ENCODE data around the gene WNT8A. TPM values are rescaled to one million over a fixed set of nuclear protein-coding genes. Genes with fewer than 3 reads are reported as not detected.

Gene WNT8A
- total RNA-seq, 2 donors from 2014 or later: not detected

DNA sequence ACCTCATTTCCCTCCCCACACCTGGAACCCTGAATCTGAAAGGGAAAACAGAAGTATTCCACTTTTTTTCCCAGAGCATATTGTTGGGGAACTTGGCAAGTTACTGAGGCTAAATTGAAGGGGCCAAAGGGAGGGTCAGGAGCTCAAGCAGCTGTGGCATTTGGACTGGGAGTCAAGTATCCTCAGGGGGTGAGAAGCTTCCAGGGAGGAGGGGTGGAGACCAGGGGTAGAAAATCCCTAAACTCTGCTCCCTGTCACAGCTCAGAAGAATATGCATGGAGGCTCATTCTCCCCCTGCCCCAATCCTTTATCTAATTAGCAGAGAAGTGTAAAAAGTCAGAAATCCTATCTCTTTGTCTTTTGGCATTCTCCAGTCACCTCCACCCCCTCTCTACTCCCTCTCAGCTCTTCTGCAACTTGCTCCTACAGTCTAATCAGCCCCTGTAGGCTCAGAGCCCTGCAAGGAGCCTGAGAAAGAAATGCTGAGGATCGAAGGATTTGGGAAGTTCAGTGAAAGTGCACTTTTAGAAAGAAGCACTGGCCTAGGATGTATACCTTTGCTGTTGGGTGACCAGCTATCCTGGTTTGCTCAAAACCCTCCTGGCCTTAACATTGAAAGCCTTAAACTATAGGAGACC, 5.7 kb upstream of the WNT8A start:
- intact Hi-C loops (cut with DNase I): no loop called here
- DNase-seq (ENCODE audit: low spot score): no peak

DNA sequence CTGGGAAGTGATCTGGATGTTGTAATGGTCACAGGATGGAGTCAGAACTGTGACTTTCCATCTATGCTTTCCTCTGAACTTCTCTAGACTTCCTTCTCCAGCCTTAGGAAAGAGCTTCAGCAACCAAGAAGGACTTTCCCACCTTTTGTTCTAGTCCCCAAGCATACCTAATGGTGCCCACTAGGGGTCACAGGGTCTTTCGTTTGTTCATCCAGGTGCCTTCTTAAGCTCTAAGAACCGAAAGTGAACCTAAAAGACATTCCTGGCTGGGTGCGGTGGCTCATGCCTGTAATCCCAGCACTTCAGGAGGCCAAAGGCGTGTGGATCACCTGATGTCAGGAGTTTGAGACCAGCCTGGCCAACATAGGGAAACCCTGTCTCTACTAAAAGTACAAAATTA, 1.8 kb upstream of the WNT8A start:
- DNase-seq (ENCODE audit: low spot score): no peak
- intact Hi-C loops (cut with DNase I): no loop called here

- no peak for DNase-seq (ENCODE audit: low spot score)
- intact Hi-C loops (cut with DNase I): no loop called here
These were observed 7.9 kb downstream of the WNT8A start for GRCh38 chr5:138091685-138092084.

- intact Hi-C loops (cut with DNase I): no loop called here
- no peak for DNase-seq (ENCODE audit: low spot score)
These were observed 8.5 kb downstream of the WNT8A start for GRCh38 chr5:138092301-138092700.

- intact Hi-C loops (cut with DNase I): no loop called here
- no peak for DNase-seq (ENCODE audit: low spot score)
These were observed 9.2 kb downstream of the WNT8A start for GRCh38 chr5:138093036-138093435.

GRCh38 chr5:138095100-138095907, 11.5 kb downstream of the WNT8A start:
- no peak for DNase-seq (ENCODE audit: low spot score)
- intact Hi-C loops (cut with DNase I): no loop called here

- no peak for DNase-seq (ENCODE audit: low spot score)
- intact Hi-C loops (cut with DNase I): no loop called here
These were observed 12.5 kb downstream of the WNT8A start for GRCh38 chr5:138096363-138096762.

DNA sequence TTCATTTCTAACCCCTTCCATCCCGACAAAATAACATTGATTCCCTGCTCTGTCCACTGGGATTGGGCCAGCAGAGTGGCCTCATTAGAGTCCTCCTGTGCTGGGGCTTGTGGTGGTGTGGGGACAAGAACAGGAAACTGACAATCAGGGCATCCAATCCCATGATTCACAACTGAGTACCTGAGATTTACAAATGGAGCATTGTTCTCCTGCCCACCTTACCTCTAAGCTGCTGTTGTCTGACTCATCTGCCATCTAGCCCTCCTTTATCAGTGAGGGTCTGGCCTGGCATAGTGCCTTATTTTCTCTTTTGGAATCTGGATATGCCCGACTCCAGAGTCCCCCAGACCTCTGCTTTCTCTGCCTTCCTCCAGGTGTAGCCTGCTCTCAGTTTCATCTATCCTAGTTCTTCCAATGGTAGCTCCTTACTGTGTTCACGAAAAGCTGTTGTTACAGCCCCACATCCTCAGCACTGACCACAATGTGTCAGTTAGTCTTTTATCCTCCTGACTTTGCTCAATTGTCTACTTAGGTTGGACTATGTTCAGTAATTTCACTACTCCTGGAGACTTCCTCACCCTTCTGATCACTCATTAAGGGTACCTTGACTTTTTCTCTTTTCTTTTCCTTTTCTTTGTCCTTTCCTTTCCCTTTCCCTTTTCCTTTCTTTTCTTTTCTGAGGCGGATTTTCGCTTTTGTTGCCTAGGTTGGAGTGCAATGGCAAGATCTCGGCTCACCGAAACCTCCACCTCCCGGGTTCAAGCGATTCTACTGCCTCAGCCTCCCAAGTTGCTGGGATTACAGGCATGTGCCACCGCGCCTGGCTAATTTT, 13.4 kb downstream of the WNT8A start:
- intact Hi-C loops (cut with DNase I): no loop called here
- DNase-seq (ENCODE audit: low spot score): no peak

GRCh38 chr5:138102454-138103318, 18.9 kb downstream of the WNT8A start:
- intact Hi-C loops (cut with DNase I): no loop called here
- DNase-seq (ENCODE audit: low spot score): no peak

- intact Hi-C loops (cut with DNase I): no loop called here
- no peak for DNase-seq (ENCODE audit: low spot score)
These were observed 19.4 kb downstream of the WNT8A start for GRCh38 chr5:138103319-138103637.

- DNase-seq (ENCODE audit: low spot score): no peak
- intact Hi-C loops (cut with DNase I): no loop called here
These were observed 21.9 kb downstream of the WNT8A start for GRCh38 chr5:138105709-138106108.

DNA sequence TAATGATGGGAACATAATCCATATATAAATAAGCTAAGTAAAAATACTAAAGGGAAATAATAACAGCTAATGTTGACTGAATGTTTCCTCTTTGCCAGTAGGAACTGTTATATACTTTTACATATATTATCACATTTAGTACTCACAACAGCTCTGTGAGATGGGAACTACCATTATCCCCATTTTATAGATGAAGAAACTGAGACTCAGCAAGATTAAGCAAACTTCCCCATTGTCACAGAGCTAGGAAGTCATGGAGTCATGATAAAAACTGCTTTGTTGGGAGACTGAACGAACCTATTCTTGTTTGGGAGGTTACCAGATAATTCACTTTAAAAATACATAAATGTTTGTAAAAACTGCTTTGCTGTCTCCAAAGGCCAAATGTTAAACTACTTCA, 23.4 kb downstream of the WNT8A start:
- intact Hi-C loops (cut with DNase I): no loop called here
- no peak for DNase-seq (ENCODE audit: low spot score)

- intact Hi-C loops (cut with DNase I): no loop called here
- DNase-seq (ENCODE audit: low spot score): no peak
These were observed 25.8 kb downstream of the WNT8A start for GRCh38 chr5:138109463-138110265.

- intact Hi-C loops (cut with DNase I): no loop called here
- DNase-seq (ENCODE audit: low spot score): no peak
These were observed 26.6 kb downstream of the WNT8A start for GRCh38 chr5:138110266-138110963.

DNA sequence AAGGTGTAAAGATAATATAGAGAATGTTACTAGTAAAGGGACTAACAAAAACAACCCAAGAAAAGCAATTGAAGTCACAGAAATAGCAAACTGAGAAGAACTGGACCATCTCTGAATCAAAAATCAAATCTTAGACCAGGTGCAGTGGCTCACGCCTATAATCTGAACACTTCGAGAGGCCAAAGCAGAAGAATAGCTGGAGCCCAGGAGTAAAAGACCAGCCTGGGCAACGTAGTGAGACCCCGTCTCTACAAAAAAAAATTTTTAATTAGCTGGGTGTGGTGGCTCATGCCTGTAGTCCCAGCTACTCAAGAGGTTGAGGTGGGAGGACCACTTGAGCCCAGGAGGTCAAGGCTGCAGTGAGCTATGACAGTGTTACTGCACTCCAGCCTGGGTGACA, 27.3 kb downstream of the WNT8A start:
- intact Hi-C loops (cut with DNase I): no loop called here
- no peak for DNase-seq (ENCODE audit: low spot score)

DNA sequence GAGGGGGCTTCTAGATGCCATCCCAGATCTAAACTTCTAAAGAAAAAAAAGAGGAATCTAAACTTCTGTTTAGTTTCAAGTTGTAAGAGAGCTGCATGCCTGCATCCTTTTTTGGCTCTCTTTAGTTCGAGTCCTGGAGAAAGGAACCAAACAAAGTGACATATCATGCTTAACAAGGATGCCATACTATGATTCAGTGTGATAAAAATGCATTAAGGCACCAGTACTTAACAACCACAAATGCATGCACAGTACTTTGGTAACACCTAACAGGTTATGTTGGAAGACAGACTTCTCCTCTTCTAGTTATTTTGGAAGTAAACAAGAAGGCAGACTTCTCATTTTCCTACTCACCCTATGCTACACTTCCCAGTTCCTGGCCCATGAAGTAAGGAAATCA, 28.1 kb downstream of the WNT8A start:
- DNase-seq (ENCODE audit: low spot score): no peak
- intact Hi-C loops (cut with DNase I): no loop called here

- DNase-seq (ENCODE audit: low spot score): no peak
These were observed 31.4 kb downstream of the WNT8A start for GRCh38 chr5:138115254-138115653.

DNA sequence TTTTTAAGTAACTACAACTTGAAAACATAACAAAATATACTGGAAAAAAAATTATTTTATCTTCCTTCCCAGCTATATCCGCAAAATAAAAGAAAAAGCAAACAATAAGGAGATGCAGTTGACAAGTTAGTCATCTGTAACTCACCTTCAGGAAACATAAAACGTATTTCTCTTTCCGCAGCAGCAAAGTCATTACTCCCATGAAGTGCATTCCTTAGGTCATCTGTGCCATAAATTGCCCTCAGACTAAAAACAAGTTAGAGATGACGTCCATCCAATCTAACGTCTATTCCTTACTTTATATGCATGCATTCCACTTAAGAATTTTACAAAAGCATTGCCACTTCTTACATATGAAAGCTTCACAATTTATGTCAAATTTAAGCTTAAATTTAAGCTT, 44.5 kb downstream of the WNT8A start:
- intact Hi-C loops (cut with DNase I): no loop called here
- no peak for DNase-seq (ENCODE audit: low spot score)

More at GRCh38 chr5:138115254-138115653, 31.4 kb downstream of the WNT8A start:
- intact Hi-C loops (cut with DNase I): no loop called here
